Measurements from ENCODE around the gene LDAH.
A peak's percentile ranks its signal among the peaks of the same experiment; 100 is the strongest.

Gene LDAH

DNA sequence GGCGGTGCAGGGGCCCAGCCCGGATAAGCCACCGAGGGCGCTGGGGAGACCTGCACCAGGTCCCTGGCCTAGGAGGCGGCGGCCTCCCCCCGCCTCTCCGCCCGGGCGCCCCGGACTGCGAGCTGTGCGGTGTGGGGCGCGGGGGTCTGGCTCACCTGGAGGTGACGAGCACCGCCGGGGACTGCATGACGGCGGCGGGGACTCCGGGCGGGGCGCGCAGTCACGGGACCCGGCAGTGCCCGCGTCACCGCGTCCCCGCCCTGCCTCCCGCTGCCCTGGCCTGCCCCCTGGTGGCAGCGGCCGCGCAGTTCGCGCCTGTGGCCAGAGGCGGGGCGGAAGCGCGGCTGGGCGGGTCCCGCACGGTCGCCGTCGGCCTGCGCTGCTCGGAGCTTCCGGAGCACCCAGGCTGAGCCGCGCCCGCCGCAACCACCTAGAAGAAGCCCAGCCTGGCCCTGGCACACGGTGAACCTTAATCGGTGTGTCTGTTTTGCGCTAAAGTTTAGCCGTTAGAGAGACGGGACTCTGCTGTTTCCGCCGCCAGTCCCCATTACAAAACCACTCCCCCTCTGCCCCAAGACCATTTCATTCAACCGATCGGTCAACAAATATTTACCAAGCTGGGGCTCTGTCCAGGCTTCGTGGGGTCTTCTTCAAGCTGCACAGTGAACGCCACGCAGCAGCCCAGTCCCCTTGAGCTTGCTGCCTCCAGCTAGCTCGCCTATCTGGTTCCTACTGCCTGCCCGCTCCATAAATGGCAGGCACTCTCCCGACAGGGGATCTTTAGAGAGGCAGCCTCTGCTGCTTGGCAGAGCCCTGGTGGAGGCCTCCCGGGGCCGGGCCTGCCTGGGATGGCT is 171.8 kb downstream of the LDAH start, which contains the start of gene HS1BP3:
TSS of gene HS1BP3 (minus strand) at position 222 of the 854 bp plus-strand sequence. CDS start at position 187, 35 bp downstream.
- peak; percentile 89 for DNase-seq (ENCODE audit: low spot score)

GRCh38 chr2:20650393-20650876 is 172.5 kb downstream of the LDAH start:
- DNase-seq (ENCODE audit: low spot score), result peak; percentile 50

DNA sequence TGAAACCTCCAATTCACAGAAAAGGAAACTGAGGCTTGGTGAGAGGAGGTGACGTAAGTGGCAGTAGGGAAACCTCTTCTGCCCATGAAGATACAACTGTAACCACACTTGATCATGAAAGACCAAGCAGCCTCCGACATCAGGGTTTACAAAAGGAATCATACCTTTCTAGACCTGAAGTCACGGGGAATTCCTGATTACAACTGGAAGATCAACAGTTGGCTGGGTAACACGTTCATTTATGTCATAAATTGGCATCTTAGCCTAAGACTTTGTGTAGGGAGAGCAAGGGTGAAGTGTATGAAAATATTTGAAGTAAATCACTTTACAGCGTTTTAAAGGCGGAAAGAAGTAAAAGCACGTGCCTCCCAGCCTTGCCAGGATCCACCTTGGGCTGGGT is 172.9 kb downstream of the LDAH start:
- no peak for DNase-seq (ENCODE audit: low spot score)

GRCh38 chr2:20649576-20649975 is 173.3 kb downstream of the LDAH start:
- no peak for DNase-seq (ENCODE audit: low spot score)

- DNase-seq (ENCODE audit: low spot score), result no peak
These were observed 174.1 kb downstream of the LDAH start for GRCh38 chr2:20648831-20649230.

DNA sequence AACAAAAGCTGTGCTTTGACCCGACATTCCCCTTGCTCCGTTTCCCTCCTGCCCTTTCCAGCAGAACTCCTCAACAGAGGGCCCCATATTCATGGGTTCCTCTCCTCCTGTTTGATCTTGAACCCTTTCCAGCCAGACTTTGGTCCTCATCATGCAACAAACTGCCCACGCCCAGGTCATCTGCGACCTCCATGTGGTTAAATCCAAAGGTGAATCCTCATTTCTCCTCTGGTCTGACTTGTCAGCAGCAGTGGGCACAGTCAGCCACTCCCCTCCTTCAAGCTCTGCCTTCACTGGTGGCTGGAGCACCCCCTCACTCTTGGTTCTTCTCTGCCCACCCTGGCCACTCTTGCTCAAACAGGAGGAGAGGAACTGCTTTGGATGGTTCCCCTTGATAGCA is 174.7 kb downstream of the LDAH start:
- no peak for DNase-seq (ENCODE audit: low spot score)

GRCh38 chr2:20647738-20648137 is 175.2 kb downstream of the LDAH start:
- no peak for DNase-seq (ENCODE audit: low spot score)

- no peak for DNase-seq (ENCODE audit: low spot score)
These were observed 175.7 kb downstream of the LDAH start for GRCh38 chr2:20647211-20647610.

DNA sequence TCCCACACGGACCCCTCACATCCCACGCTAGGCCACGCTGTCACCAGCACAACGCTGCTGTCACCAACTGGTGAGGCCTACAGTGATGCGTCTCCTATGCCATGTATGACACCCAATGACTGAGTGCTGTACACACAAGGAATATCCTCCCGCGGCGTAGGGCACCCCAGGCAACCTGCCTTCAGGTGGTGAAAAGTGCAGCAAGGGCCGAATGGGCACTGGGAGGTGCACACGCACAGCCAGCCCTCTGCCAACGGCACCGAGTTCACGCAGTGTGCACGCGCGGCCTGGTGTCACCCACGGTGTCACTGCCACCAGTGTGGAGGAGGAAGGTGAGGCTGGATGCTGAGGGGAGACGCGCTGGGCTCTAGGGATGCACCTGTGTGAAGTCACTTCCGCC is 176.5 kb downstream of the LDAH start:
- DNase-seq (ENCODE audit: low spot score), result no peak

DNA sequence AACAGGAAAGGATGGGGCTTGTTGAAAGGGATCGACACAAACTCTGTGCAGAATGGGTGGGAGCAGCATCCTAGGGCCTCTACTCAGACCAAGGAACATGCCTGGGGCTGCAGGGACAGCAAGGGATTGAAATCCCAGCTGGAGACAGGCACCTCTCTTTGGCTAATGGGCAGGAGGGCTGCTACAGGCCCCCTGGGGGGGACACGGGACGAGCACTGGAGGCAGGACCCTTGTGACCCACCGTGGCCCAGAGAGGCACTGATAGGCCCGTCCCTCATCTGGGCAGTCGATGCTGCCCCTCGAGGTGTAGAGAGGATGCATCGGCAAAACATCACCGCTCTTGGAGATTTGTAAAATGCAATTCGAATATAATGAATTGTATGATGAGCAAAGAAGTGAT is 177.1 kb downstream of the LDAH start:
- DNase-seq (ENCODE audit: low spot score), result no peak

DNA sequence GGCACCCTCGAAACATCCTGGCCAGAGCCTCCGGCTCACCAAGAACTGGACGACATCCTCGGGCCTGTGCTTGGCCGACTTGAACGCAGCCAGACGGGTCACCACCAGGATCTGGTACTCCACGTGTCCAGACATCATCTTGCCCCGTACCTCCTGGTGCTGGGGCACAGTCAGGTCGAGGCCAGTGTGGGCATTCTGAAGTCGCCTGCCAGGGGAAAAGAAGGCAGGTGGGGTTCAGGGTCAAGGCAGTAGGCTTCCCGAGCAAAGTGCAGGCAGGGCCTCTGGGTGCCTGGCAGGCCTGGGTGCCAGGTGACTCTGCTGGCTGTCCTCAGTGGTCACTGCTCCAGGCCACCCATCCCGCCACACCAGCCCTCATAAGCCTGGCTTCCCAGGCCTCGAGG is 177.6 kb downstream of the LDAH start:
- DNase-seq (ENCODE audit: low spot score), result no peak

DNA sequence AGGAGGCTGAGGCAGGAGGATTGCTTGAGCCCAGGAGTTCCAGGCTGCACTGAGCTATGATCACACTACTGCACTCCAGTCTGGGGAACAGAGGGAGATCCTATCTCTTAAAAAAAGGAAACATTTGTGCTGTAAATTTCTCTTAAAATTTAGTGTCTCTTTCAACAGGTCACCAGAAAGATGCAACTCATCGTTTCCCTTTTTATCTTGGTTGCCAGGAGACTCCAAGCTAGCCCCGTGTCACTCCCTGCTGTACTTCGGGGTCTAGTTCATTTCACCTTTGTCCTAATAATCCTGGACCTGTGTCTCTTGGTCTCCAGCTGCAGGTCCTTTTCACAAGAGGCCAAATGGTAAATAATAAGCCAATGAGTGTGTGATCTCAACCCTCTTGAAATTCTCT is 179.1 kb downstream of the LDAH start:
- no peak for DNase-seq (ENCODE audit: low spot score)

DNA sequence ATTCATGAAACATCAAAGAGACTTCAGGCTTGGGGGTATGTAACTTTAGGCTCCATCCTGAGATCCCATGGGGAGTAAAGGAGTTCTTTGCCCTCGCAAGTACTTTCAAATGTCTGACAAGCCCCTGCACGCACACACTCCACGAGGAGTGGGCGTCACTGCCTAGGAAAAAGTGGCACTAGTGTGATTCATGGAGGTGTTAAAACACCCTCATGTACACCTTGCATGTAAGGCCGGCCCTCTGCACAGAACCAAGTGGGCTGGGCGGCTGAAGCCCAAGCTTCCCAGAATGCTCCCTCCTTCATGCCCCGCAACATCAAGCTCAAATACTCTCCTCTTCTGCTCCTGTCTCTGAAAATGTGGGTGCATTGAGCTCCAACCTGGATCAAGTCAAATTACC is 179.8 kb downstream of the LDAH start:
- DNase-seq (ENCODE audit: low spot score), result no peak

DNA sequence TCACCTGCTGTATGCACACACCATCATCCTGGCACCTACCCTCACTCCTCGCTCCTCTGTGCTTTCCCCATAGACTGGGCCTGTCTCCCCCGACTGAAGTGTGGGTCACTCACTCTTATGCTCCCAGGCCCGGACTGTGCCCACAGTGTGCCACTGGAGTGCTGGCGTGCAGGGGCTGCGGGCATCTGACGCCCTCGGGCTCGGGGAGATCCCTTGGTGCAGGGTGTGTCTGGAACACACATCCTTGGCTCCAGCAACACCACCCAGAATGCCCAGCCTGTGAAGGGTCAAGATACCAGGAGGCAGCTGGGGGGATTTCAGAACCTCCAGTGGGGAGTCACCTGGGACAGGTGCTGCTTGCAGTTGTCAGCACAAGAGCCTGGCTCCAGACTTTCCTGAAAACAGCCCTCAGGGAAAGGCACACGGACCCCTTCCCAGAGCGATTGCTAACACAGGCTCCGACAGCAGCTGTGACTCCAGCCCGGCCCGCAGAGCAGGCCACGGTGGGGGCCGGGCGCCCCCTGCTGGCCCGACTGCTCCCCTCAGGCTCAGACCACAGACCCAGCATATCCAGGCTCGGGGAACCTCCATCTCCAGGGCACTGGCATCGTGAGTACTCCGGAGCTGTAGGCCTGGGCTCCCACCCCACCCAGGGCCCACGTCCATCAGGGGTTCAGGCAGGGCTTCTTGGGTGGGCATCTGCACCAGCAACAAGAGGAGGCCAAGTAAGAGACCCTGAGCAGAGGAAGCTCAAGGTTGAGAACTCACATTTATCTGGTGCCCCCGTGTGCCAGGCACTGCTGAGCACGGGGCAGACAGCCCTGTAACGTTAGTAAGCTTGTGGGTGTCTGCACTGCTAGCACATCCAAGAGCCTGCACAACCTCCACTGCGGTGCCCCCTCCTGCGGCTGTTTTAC is 180.6 kb downstream of the LDAH start:
- peak; percentile 96 for DNase-seq (ENCODE audit: low spot score)

- no peak for DNase-seq (ENCODE audit: low spot score)
These were observed 181.5 kb downstream of the LDAH start for GRCh38 chr2:20641123-20641985.

DNA sequence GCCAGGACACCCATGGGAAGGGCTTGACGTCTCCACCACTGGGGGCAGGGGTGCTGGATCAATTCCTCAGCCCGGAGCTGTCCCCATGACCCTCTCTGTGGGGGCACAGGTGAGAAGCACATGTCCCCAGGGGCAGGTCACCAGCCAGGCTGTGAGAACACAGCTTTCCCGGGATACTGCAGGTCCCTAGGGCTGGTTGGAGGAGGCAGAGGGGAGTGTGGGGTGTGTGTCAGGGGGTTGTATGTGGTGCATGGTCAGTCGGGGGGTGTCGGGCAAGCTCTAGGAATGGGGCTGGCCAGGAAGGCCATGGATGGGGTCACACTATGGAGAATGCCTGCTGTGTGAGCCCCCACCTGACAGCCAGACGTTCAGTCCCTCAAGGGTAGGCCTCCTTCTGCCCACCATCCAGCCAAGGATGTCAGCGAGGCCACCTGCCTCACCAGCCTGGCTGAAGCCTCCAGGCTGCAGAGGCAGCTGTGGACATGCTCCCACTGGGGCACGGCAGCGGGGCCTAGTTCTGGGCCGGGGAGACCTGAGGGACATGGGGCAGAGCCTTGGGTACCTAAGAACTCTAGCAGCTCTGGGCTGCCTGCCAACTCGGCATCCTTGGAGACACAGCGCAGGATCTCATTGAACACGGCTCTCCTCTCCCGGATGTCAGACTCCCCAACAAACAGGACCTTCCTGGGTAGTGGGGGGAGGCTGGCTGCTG is 182.3 kb downstream of the LDAH start:
- DNase-seq (ENCODE audit: low spot score), result no peak

GRCh38 chr2:20638646-20639430 is 184.1 kb downstream of the LDAH start:
- no peak for DNase-seq (ENCODE audit: low spot score)

GRCh38 chr2:20638014-20638413 is 184.9 kb downstream of the LDAH start:
- no peak for DNase-seq (ENCODE audit: low spot score)

- no peak for DNase-seq (ENCODE audit: low spot score)
These were observed 185.8 kb downstream of the LDAH start for GRCh38 chr2:20637147-20637546.
